Thoracic aorta (tissue), 2 donors: ENCODE measurements around the gene RFX3. TPM values are rescaled to one million over a fixed set of nuclear protein-coding genes. Genes with fewer than 3 reads are reported as not detected.

Experiments
- ATAC-seq: fragments of 150-250 bp; one replicate; pipeline ENCODE4 v1.8.0; 2017; ENCODE audit warnings: low read depth; ENCODE audit not compliant: insufficient number of reproducible peaks, low FRiP score
- DNase-seq: peaks from one replicate; pipeline ENCODE4 v3.0.0-alpha.2; 2020; ENCODE audit warnings: low spot score
- H3K27ac ChIP-seq, 2 donors: fragments of 200-600 bp; sonication (generic); 1 replicate in 1 of 2; 2 replicates in 1 of 2; pipeline ENCODE4 v1.5.1; 2016; ENCODE audit warnings: mild to moderate bottlenecking in 2 of 2, moderate library complexity in 2 of 2
- H3K27me3 ChIP-seq: fragments of 200-600 bp; sonication (generic); replicated peaks from 2 replicates; pipeline ENCODE4 v1.6.0; 2016; ENCODE audit warnings: mild to moderate bottlenecking; ENCODE audit not compliant: insufficient read depth
- H3K36me3 ChIP-seq: fragments of 200-600 bp; sonication (generic); one replicate; pipeline ENCODE4 v1.5.1; 2016
- H3K4me1 ChIP-seq, 2 donors: fragments of 200-600 bp; sonication (generic); 1 replicate in 1 of 2; 2 replicates in 1 of 2; pipeline versions ENCODE4 v1.5.1 to v1.6.0; 2016; ENCODE audit warnings: low read depth in 2 of 2, mild to moderate bottlenecking in 1 of 2; ENCODE audit not compliant: control insufficient read depth in 1 of 2
- H3K4me3 ChIP-seq: fragments of 200-600 bp; sonication (generic); 2 replicates; pipeline ENCODE4 v1.5.1; 2016; ENCODE audit warnings: mild to moderate bottlenecking
- H3K9me3 ChIP-seq: fragments of 200-600 bp; sonication (generic); 2 replicates; pipeline ENCODE4 v1.5.1; 2016
- total RNA-seq, 2 donors: library from RNA; depleted of rRNA; stranded (reverse); fragments of >200 nt; gene quantifications; one replicate each; pipeline versions ENCODE4 v1.1.0 to v1.2.3, GENCODE V29; 2016
- TF ChIP-seq, protein P1 (sequence below): fragments of 200-600 bp; sonication (generic); IDR thresholded peaks from one replicate; pipeline ENCODE4 v1.5.1; 2019; ENCODE audit warnings: antibody characterized with exemption

Gene RFX3
- total RNA-seq, 2 donors from 2014 or later, result 2.6 to 15.6 TPM

DNA sequence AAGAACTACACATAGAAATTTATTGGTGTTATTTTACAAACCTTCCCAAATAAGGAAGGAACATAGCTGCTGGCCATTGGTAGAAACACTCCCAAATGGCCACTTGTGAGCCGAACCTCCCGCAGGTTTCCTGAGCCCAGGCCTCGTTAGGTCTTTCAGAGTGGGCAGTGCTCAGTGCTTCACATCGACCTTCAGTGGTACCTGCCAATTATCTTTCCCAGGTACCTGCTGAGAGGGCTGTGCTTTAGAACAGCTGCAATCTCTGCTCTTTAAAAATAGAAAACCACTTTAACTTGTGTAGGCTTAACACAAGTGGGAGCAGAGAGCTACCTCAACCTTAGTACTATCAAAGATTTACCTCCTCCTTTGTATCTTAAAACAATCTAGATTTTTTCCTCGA is 334.1 kb downstream of the RFX3 start:
- Histone ChIP-seq H3K4me1 (no peaks in the 10 kb centered on the region), H3K4me3 (no peak overlapping the region), H3K27ac (no peak overlapping the region), H3K9me3 (no peaks in the 10 kb centered on the region), H3K36me3 (no peaks in the 10 kb centered on the region), H3K27me3 (no peaks in the 10 kb centered on the region)
- TF ChIP-seq, protein P1, sequence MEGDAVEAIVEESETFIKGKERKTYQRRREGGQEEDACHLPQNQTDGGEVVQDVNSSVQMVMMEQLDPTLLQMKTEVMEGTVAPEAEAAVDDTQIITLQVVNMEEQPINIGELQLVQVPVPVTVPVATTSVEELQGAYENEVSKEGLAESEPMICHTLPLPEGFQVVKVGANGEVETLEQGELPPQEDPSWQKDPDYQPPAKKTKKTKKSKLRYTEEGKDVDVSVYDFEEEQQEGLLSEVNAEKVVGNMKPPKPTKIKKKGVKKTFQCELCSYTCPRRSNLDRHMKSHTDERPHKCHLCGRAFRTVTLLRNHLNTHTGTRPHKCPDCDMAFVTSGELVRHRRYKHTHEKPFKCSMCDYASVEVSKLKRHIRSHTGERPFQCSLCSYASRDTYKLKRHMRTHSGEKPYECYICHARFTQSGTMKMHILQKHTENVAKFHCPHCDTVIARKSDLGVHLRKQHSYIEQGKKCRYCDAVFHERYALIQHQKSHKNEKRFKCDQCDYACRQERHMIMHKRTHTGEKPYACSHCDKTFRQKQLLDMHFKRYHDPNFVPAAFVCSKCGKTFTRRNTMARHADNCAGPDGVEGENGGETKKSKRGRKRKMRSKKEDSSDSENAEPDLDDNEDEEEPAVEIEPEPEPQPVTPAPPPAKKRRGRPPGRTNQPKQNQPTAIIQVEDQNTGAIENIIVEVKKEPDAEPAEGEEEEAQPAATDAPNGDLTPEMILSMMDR, result no peak
- DNase-seq (no peak), ATAC-seq (no peak)

DNA sequence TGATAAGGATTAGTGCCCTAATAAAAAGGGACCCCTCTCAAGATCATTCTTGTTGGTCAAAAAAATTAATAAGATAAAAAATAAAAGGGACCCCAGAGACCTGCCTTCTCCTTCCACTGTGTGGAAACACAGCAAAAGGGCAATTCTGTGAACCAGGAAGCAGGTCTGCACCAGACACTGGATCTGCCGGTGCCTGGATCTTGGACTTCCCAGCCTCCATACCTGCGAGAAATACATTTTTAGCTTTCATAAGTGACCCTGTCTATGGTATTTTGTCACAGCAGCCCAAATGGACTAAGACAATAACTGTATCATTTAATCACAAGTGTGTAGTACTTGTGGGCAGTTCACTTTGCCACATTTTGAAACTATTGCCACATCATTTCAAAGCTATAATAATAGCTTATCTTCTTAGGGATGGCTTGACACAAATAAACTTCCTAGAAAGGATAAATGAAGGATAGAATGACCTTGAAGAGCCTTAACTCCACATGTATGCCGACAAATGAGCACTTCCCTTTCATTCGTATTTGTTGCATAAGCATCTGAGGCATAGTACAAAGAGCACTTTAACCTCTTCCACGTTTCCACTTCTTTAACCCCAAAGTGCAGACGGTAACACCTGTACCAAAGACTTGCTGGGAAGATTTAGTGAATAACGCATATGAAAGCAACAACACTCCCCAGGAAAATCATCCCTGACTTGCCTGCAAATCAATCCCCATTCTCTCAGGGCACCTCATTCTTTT is 336.5 kb downstream of the RFX3 start:
- no peak for DNase-seq
- H3K9me3 ChIP-seq, result no peaks in the 10 kb centered on the region
- TF ChIP-seq, protein P1, result no peak
- no peaks in the 10 kb centered on the region for H3K4me1 ChIP-seq
- no peaks in the 10 kb centered on the region for H3K27me3 ChIP-seq
- H3K4me3 ChIP-seq, result no peak overlapping the region
- H3K27ac ChIP-seq, result no peak overlapping the region
- ATAC-seq, result no peak
- no peaks in the 10 kb centered on the region for H3K36me3 ChIP-seq

DNA sequence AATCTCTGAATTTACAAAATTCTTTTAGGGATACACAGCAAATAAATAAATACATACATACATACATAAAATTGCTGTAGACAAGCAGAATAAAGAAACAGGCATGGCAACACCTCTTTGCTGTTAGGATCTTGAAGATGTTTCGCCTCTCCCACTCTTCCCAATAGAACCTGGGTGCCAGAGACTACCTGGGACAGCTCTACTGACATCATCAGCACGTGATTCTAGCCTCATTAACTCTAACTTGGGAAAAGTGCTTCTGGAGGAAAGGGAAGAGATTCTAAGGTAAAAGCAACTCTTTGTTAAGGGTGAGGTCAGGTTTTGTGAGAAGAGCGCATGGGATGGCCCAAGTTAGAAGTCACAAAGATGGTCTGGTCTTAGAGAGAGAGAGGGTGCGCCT is 339.1 kb downstream of the RFX3 start:
- Histone ChIP-seq H3K27ac (no peak overlapping the region), H3K27me3 (no peaks in the 10 kb centered on the region), H3K4me3 (no peak overlapping the region), H3K36me3 (no peaks in the 10 kb centered on the region), H3K9me3 (no peaks in the 10 kb centered on the region), H3K4me1 (no peaks in the 10 kb centered on the region)
- ATAC-seq, result no peak
- TF ChIP-seq, protein P1, result no peak
- no peak for DNase-seq

DNA sequence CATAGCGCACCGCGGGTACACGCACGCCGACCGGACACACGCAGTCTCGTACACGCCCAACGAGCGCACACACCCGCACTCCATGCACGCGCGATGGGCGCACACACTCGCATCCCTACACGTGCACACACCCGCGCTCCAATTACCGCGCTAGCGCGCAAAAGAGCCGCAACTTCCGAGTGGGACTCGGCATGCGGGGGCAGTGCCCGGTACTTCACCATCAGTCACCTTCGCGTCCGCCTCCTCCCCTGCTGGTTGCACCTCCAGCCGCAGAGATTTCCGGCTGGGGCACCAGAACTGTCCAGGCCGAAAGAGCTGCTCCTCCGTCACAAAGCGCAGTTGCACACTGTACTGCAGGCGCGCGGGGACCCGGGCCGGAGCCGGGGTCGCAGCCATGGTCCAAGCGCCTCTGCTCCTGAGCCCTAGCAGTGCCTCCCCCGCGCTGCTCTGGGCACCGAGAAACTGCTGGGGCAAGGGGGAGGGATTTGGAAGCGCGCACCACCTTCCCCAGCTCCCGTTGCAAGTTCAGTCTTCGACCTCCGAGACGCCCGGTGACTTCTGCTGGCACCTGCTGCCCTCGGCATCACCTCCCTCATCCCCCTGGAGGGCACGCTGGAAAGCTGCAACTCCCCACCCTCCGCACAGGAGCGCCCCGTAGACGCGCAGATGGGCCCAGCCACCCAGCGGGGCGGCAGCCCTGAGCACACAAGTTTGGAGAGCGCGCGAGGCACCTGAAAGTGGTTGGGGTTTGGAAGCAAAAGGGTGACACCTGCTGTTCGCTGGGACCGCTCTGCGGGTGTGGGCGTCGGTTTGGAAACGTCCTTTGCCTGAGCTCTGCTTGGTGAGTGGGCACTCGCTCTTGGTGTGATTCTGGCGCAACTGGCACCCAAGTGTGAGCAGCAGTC is 344.5 kb downstream of the RFX3 start:
- H3K36me3 ChIP-seq, result no peaks in the 10 kb centered on the region
- peaks cover 0 to 7% of the 10 kb centered on the region in 2 donors for H3K4me1 ChIP-seq
- DNase-seq (no peak), ATAC-seq (no peak)
- H3K4me3 ChIP-seq, result peak overlapping the region; percentile 16
- no peaks in the 10 kb centered on the region for H3K27me3 ChIP-seq
- no peaks in the 10 kb centered on the region for H3K9me3 ChIP-seq
- H3K27ac ChIP-seq, result no peak overlapping the region
- TF ChIP-seq, protein P1, result no peak

DNA sequence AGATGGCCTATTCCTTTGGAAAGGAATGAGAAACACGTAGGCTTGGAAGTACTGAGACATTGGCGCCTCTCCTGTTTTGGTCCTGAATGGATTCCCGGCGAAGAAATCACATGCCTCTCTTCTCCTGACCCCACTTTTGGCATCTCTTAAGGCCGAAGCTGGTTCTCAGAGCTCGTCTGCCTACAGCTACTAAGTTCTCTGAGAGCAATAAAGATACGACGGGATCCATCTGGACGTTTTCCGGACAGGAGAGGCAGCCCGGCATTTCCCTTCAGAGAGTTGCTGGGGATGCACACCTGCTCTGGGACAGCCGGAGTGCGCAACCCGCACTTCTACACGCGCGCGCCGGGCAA is 345.1 kb downstream of the RFX3 start:
- Histone ChIP-seq H3K36me3 (no peaks in the 10 kb centered on the region), H3K4me1 (peaks cover 0 to 7% of the 10 kb centered on the region in 2 donors), H3K27ac (no peak overlapping the region), H3K9me3 (no peaks in the 10 kb centered on the region), H3K4me3 (peak overlapping the region; percentile 16), H3K27me3 (no peaks in the 10 kb centered on the region)
- ATAC-seq, result no peak
- TF ChIP-seq, protein P1, result no peak
- no peak for DNase-seq
